K562 (cell line): ENCODE results near the gene ZNF831. TPM values are rescaled to one million over a fixed set of nuclear protein-coding genes. Genes with fewer than 3 reads are reported as not detected.

Source experiments
- ATAC-seq: fragments of 200-7000 bp; cut with Tn5 transposase; 3 replicates; pipeline ENCODE4 v1.9.1; 2020; ENCODE audit warnings: moderate library complexity
- BruUV-seq: library from RNA; stranded (reverse); fragments of 400-500 nt; replicated peaks from 2 replicates; lab custom pipeline; 2021; lab: Mats Ljungman, UMichigan
- CTCF ChIA-PET: fragments of 300-600 bp; formaldehyde crosslinking; extraction: SDS; loops from one replicate; lab custom pipeline; 2021; ENCODE audit warnings: low intra/inter-chr PET ratio; lab: Yijun Ruan, JAX
- POLR2A ChIA-PET: fragments of 300-600, 350-650 bp; sonication (Branson Sonifier 250); formaldehyde crosslinking; extraction: SDS; loops from one replicate; lab custom pipeline; 2021; ENCODE audit warnings: antibody characterized with exemption, inconsistent platforms; lab: Yijun Ruan, JAX
- DNase-seq, 4 experiments: peaks; one replicate each; pipeline versions ENCODE4 v3.0.0 to v3.0.0-alpha.2; 2011 to 2018; ENCODE audit warnings: low spot score in 3 of 4, mixed read lengths in 3 of 4; ENCODE audit errors: extremely low read depth in 1 of 4
- FAIRE-seq: peaks from 2 replicates; lab custom pipeline; 2011; peaks lifted over from hg19 to GRCh38; lab: Jason Lieb, UNC
- H2AFZ ChIP-seq: 2 replicates; pipeline ENCODE4 v1.6.0; 2011; ENCODE audit warnings: low read depth, low read length, control low read depth, inconsistent platforms
- H3K27ac ChIP-seq: fragments of 200-600 bp; 3 replicates; pipeline ENCODE4 v1.8.0; 2011; ENCODE audit warnings: low read depth, mild to moderate bottlenecking, control low read depth, inconsistent platforms, low read length, moderate library complexity, mixed read lengths; ENCODE audit errors: extremely low read depth
- H3K27me3 ChIP-seq, 2 experiments: fragments of 300-600 bp in 1 of 2; 2 replicates in 1 of 2; 3 replicates in 1 of 2; pipeline versions ENCODE4 v1.6.0 to v1.8.0; 2011; ENCODE audit warnings: inconsistent platforms in 2 of 2, low read length in 2 of 2, mild to moderate bottlenecking in 1 of 2, mixed read lengths in 1 of 2, moderate library complexity in 1 of 2; ENCODE audit not compliant: control insufficient read depth in 2 of 2, insufficient read depth in 2 of 2
- H3K36me3 ChIP-seq: fragments of 300-600 bp; 3 replicates; pipeline ENCODE4 v1.8.0; 2011; ENCODE audit warnings: mild to moderate bottlenecking, low read length, inconsistent platforms; ENCODE audit not compliant: control insufficient read depth, insufficient read depth
- H3K4me1 ChIP-seq, 2 experiments: fragments of 200-600 bp in 1 of 2; replicated peaks in 1 of 2; 2 replicates in 1 of 2; 3 replicates in 1 of 2; pipeline versions ENCODE4 v1.5.1 to v1.8.0; 2011; ENCODE audit warnings: inconsistent platforms in 2 of 2, low read length in 2 of 2, mild to moderate bottlenecking in 1 of 2, mixed read lengths in 1 of 2, moderate library complexity in 1 of 2; ENCODE audit not compliant: control insufficient read depth in 2 of 2, insufficient read depth in 2 of 2
- H3K4me2 ChIP-seq: 2 replicates; pipeline ENCODE4 v1.6.1; 2011; ENCODE audit warnings: low read length, control low read depth, inconsistent platforms, mixed read lengths; ENCODE audit not compliant: insufficient read depth
- H3K4me3 ChIP-seq: fragments of 200-600 bp; sonication (generic), shearing (Covaris generic); 2 replicates; pipeline ENCODE4 v1.5.1; 2016; ENCODE audit warnings: control low read depth, inconsistent platforms
- H3K79me2 ChIP-seq: fragments of 200-600 bp; 3 replicates; pipeline ENCODE4 v1.8.0; 2011; ENCODE audit warnings: low read length, inconsistent platforms; ENCODE audit not compliant: control insufficient read depth, insufficient read depth
- H3K9ac ChIP-seq, 2 experiments: 2 replicates each; pipeline versions ENCODE4 v1.6.0 to v1.6.1; 2011; ENCODE audit warnings: low read depth in 2 of 2, low read length in 2 of 2, control low read depth in 1 of 2, inconsistent platforms in 1 of 2, mild to moderate bottlenecking in 1 of 2, mixed read lengths in 1 of 2; ENCODE audit not compliant: insufficient read depth in 1 of 2
- H3K9me1 ChIP-seq: one replicate; pipeline ENCODE4 v1.6.0; 2011; ENCODE audit warnings: inconsistent platforms, mild to moderate bottlenecking, low read length, moderate library complexity; ENCODE audit not compliant: control insufficient read depth, insufficient read depth
- H3K9me3 ChIP-seq: replicated peaks from 2 replicates; pipeline ENCODE4 v1.5.1; 2011; ENCODE audit warnings: low read depth, low read length, inconsistent platforms; ENCODE audit not compliant: control insufficient read depth, insufficient read depth
- H4K20me1 ChIP-seq: replicated peaks from 2 replicates; pipeline ENCODE4 v1.6.1; 2011; ENCODE audit warnings: low read length, inconsistent platforms, mixed read lengths; ENCODE audit not compliant: control insufficient read depth, insufficient read depth
- CHCHD3 ChIP-seq: fragments of 250-450 bp; sonication (Bioruptor Pico); IDR thresholded peaks from 2 replicates; pipeline ENCODE4 v2.1.2; 2022; ENCODE audit warnings: mild to moderate bottlenecking
- DDX20 ChIP-seq: fragments of 450-650 bp; IDR thresholded peaks from 2 replicates; pipeline ENCODE4 v1.6.1; 2016; ENCODE audit warnings: missing genetic modification characterization, low read depth, mild to moderate bottlenecking, missing compliant biosample characterization, moderate library complexity
- HNRNPUL1 ChIP-seq: fragments of 200-400 bp; formaldehyde crosslinking; IDR thresholded peaks from 2 replicates; pipeline ENCODE4 v1.6.1; 2017; ENCODE audit warnings: low read length
- HOXB6 ChIP-seq: fragments of 250-450 bp; sonication (Bioruptor Pico); IDR thresholded peaks from 2 replicates; pipeline ENCODE4 v1.5.1; 2022; ENCODE audit warnings: mild to moderate bottlenecking, borderline replicate concordance
- NFIC ChIP-seq: fragments of 450-650 bp; IDR thresholded peaks from 2 replicates; pipeline ENCODE4 v1.6.1; 2017; ENCODE audit warnings: mild to moderate bottlenecking, inconsistent platforms
- RNF2 ChIP-seq: sonication (generic); IDR thresholded peaks from 2 replicates; pipeline ENCODE4 v1.6.1; 2016
- U2AF2 ChIP-seq: fragments of 200-400 bp; formaldehyde crosslinking; optimal IDR thresholded peaks from 2 replicates; pipeline ENCODE3; 2017; ENCODE audit warnings: low read depth, mild to moderate bottlenecking, low read length
- XRCC4 ChIP-seq: IDR thresholded peaks from one replicate; pipeline ENCODE4 v1.6.1; 2011; ENCODE audit not compliant: insufficient read depth, insufficient read length; ENCODE audit errors: extremely low read depth
- ZBTB8A ChIP-seq: fragments of 450-650 bp; IDR thresholded peaks from 2 replicates; pipeline ENCODE4 v1.6.1; 2018; ENCODE audit warnings: mild to moderate bottlenecking, moderate library complexity; ENCODE audit not compliant: partially characterized antibody
- ZKSCAN8 ChIP-seq: fragments of 200-800 bp; sonication (Bioruptor generic); IDR thresholded peaks from 2 replicates; pipeline ENCODE4 v1.6.1; 2016; ENCODE audit warnings: missing genetic modification characterization, missing compliant biosample characterization
- WGBS: fragments of 100-300 bp; shearing (Covaris generic); methylation state at CpG from one replicate; pipeline ENCODE4 v1.1.6; 2016; ENCODE audit warnings: low coverage, mixed read lengths; ENCODE audit not compliant: insufficient coverage; ENCODE audit errors: missing lambda C conversion rate; 5-methylcytosine and 5-hydroxymethylcytosine counted together
- in situ Hi-C: fragments of 300-500 bp; cut with MboI; formaldehyde crosslinking; loops from 4 replicates; pipeline ENCODE4 v1.15.0; 2018; ENCODE audit warnings: inconsistent platforms, mixed read lengths
- intact Hi-C: fragments of 100-400 bp; cut with micrococcal nuclease; formaldehyde crosslinking; loops from 2 replicates; pipeline ENCODE4 v1.14.2; 2022
- polyA plus RNA-seq, 8 experiments: library from polyadenylated mRNA; depleted of rRNA in 4 of 8; stranded (reverse) in 5 of 8; unstranded in 3 of 8; fragments of >200 nt; fragmentation: Nextera tagmentation in 2 of 8; fragmentation: Illumina TruSeq in 1 of 8; extraction: Ambion mirVana in 2 of 8; extraction: Trizol in 1 of 8; gene quantifications; 2 replicates each; pipeline versions ENCODE4 v1.2.1 to v1.2.3, GENCODE V29; 2011 to 2014; ENCODE audit warnings: inconsistent platforms in 1 of 8, missing spikeins in 1 of 8
- total RNA-seq, 7 experiments: library from RNA; depleted of rRNA in 6 of 7; stranded (reverse); fragments of >200 nt in 6 of 7; fragmentation: Illumina TruSeq in 2 of 7; extraction: Trizol in 2 of 7; gene quantifications; 2 replicates each; pipeline versions ENCODE4 v1.2.1 to v1.2.3, GENCODE V29; 2011 to 2021; ENCODE audit warnings: low replicate concordance in 1 of 7
- TF ChIP-seq, protein P1 (sequence below): sonication (generic); formaldehyde crosslinking; IDR thresholded peaks from 2 replicates; pipeline ENCODE4 v1.8.1; 2023; ENCODE audit warnings: mild to moderate bottlenecking, missing genetic modification reagents
- TF ChIP-seq, protein P2 (sequence below): fragments of 450-650 bp; IDR thresholded peaks from 2 replicates; pipeline ENCODE4 v1.6.1; 2016; ENCODE audit warnings: antibody characterized with exemption
- TF ChIP-seq, protein P3 (sequence below): fragments of 450-650 bp; IDR thresholded peaks from 2 replicates; pipeline ENCODE4 v1.6.1; 2016; ENCODE audit warnings: low read depth

The ZNF831 gene
- total and polyA plus RNA-seq, 9 of the 15 experiments (the other 6 are each of a cell fraction or from before 2014, with no cell fraction given), result not detected

DNA sequence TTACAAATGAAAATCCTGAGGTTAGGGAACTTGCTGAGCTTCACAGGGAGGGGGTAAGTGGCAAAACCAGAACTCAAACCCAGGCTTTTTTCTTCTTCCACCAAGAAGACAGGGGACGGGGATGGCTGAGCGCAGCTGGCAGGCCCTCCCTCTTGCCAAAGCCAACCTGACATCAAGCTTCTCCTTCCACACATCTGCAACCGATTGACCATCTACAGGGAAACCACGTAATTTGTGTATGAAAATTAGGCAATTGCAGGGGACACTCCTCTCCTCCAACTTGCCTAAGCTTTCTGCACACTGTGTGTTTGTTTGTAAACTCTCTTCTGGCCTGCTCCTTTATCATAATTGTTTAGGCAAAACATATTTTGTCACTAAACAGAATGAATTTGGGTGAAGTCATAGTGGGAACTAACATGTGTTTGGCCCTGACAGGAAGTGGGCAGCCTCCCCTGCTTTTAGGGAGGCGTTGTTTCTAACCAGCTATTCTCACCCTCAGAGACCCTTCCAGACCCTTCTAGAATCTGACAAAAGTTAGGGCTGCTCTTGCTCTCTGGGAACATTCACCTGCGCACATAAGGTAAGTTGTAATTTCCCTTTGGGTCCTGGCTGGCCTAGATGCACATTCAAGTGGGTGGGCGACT, 18.9 kb downstream of the ZNF831 start:
- FAIRE-seq (no peak), ATAC-seq (no peak), DNase-seq (no peak)
- Histone ChIP-seq H3K9me1 (no peaks in the 10 kb centered on the region), H3K27ac (no peak overlapping the region), H3K27me3 (peaks cover 0 to 16% of the 10 kb centered on the region in 2 experiments; a peak in 4 of 5 replicates), H3K79me2 (no peaks in the 10 kb centered on the region), H3K36me3 (no peaks in the 10 kb centered on the region), H3K4me1 (no peaks in the 10 kb centered on the region), H3K4me2 (no peak overlapping the region), H3K9ac (no peak overlapping the region), H2AFZ (no peak overlapping the region), H3K9me3 (no peaks in the 10 kb centered on the region), H4K20me1 (no peaks in the 10 kb centered on the region), H3K4me3 (no peak overlapping the region)
- intact Hi-C loops, result no loop called here
- WGBS, result 0% methylated on average over 7 of the region's 7 CpGs
- BruUV-seq, result no TSS peak
- ChIA-PET CTCF (no interaction called here), POLR2A (no interaction called here)
- in situ Hi-C loops, result no loop called here
- TF ChIP-seq, protein P1, sequence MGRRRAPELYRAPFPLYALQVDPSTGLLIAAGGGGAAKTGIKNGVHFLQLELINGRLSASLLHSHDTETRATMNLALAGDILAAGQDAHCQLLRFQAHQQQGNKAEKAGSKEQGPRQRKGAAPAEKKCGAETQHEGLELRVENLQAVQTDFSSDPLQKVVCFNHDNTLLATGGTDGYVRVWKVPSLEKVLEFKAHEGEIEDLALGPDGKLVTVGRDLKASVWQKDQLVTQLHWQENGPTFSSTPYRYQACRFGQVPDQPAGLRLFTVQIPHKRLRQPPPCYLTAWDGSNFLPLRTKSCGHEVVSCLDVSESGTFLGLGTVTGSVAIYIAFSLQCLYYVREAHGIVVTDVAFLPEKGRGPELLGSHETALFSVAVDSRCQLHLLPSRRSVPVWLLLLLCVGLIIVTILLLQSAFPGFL, result no peak
- TF ChIP-seq, protein P2, sequence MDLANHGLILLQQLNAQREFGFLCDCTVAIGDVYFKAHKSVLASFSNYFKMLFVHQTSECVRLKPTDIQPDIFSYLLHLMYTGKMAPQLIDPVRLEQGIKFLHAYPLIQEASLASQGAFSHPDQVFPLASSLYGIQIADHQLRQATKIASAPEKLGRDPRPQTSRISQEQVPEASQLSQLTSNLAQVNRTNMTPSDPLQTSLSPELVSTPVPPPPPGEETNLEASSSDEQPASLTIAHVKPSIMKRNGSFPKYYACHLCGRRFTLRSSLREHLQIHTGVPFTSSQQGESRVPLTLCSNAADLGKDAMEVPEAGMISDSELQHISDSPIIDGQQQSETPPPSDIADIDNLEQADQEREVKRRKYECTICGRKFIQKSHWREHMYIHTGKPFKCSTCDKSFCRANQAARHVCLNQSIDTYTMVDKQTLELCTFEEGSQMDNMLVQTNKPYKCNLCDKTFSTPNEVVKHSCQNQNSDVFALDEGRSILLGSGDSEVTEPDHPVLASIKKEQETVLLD, result no peak
- TF ChIP-seq XRCC4 (no peak), CHCHD3 (CRISPR knock-in tag) (no peak), DDX20 (tag) (no peak), U2AF2 (no peak), HOXB6 (CRISPR knock-in tag) (no peak), ZBTB8A (no peak), ZKSCAN8 (CRISPR knock-in tag) (no peak), NFIC (no peak), RNF2 (no peak), HNRNPUL1 (no peak)
- TF ChIP-seq, protein P3, sequence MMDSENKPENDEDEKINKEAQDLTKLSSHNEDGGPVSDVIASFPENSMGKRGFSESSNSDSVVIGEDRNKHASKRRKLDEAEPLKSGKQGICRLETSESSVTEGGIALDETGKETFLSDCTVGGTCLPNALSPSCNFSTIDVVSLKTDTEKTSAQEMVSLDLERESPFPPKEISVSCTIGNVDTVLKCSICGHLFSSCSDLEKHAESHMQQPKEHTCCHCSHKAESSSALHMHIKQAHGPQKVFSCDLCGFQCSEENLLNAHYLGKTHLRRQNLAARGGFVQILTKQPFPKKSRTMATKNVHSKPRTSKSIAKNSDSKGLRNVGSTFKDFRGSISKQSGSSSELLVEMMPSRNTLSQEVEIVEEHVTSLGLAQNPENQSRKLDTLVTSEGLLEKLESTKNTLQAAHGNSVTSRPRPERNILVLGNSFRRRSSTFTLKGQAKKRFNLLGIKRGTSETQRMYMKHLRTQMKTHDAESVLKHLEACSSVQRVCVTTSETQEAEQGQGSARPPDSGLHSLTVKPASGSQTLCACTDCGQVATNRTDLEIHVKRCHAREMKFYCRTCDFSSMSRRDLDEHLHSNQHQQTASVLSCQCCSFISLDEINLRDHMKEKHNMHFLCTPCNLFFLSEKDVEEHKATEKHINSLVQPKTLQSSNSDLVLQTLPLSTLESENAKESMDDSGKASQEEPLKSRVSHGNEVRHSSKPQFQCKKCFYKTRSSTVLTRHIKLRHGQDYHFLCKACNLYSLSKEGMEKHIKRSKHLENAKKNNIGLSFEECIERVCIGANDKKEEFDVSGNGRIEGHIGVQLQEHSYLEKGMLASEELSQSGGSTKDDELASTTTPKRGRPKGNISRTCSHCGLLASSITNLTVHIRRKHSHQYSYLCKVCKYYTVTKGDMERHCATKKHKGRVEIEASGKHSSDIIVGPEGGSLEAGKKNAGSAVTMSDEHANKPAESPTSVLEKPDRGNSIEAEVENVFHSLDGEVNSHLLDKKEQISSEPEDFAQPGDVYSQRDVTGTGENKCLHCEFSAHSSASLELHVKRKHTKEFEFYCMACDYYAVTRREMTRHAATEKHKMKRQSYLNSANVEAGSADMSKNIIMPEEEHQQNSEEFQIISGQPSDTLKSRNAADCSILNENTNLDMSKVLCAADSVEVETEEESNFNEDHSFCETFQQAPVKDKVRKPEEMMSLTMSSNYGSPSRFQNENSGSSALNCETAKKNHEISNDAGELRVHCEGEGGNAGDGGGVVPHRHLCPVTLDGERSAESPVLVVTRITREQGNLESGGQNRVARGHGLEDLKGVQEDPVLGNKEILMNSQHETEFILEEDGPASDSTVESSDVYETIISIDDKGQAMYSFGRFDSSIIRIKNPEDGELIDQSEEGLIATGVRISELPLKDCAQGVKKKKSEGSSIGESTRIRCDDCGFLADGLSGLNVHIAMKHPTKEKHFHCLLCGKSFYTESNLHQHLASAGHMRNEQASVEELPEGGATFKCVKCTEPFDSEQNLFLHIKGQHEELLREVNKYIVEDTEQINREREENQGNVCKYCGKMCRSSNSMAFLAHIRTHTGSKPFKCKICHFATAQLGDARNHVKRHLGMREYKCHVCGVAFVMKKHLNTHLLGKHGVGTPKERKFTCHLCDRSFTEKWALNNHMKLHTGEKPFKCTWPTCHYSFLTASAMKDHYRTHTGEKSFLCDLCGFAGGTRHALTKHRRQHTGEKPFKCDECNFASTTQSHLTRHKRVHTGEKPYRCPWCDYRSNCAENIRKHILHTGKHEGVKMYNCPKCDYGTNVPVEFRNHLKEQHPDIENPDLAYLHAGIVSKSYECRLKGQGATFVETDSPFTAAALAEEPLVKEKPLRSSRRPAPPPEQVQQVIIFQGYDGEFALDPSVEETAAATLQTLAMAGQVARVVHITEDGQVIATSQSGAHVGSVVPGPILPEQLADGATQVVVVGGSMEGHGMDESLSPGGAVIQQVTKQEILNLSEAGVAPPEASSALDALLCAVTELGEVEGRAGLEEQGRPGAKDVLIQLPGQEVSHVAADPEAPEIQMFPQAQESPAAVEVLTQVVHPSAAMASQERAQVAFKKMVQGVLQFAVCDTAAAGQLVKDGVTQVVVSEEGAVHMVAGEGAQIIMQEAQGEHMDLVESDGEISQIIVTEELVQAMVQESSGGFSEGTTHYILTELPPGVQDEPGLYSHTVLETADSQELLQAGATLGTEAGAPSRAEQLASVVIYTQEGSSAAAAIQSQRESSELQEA, result no peak
